ENCODE data around the gene HJURP. TPM values are rescaled to one million over a fixed set of nuclear protein-coding genes. Genes with fewer than 3 reads are reported as not detected.

HJURP gene
- total RNA-seq, 1 donor from 2014 or later, result 0.55 TPM

DNA sequence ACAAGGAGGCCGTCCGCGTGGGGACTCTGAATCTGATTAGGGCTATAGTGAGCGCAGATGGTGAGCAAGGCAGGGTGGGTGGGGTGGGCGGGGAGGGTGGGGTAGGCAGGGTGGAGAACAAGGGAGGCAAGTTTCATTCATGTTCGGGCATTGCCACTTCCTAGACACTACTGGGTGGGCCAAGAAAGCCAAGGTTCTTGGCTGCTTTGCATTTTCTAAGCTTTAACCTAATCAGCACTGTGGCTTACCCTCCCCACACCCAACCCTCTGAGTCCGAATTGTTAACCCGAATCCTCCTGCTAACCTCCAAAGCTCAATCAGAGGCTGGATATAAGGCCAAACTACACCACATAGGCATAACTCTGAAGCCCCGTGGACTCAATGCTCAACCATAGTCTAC lies 58.1 kb downstream of the HJURP start:
- DNase-seq (ENCODE audit: low spot score), result peak; percentile 22

DNA sequence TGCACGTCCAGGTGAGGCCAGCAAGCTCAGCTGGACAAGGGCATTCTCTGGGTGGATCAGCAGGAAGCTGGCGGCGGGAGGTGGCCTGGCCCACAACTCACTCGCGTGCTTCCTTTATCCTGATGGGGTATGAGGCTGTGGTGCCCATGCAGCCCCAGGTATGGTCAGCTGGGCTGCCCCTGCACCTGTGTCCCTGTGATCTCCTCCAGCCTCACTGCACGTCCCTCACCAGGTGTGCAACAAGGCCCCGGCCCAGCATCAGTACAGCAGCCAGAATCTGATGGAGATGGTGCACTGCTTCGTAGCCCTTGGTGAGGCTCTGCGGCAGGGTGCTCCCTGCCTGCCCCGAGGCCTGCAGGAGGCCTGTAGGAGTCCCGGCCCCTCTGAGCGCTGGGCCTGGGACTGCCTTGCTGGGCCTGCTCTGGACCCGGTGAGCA lies 58.6 kb downstream of the HJURP start:
- peak; percentile 84 for DNase-seq (ENCODE audit: low spot score)

GRCh38 chr2:233794128-233794658 lies 60.1 kb downstream of the HJURP start:
- peak; percentile 82 for DNase-seq (ENCODE audit: low spot score)

GRCh38 chr2:233793465-233794127 lies 60.7 kb downstream of the HJURP start:
- peak; percentile 45 for DNase-seq (ENCODE audit: low spot score)

DNA sequence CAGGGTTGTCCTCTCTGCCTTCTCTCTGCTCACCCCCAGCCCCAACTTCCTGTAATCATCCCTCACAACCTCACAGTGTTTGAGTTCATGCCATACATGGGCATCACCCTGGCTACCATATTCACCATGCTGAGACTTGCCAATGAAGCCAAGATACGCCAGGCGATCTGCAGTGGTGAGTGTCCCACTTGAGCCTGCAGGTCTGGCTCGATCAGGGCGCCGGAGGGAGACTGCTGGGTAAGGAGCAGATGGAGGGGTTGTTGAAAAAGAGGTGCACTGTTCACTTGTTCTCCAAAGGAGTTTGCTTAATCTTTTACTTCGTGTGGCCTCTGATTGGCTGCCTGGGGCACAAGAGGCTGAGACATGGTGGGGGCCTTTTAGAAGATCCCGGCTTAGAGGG lies 61.6 kb downstream of the HJURP start:
- peak; percentile 39 for DNase-seq (ENCODE audit: low spot score)

DNA sequence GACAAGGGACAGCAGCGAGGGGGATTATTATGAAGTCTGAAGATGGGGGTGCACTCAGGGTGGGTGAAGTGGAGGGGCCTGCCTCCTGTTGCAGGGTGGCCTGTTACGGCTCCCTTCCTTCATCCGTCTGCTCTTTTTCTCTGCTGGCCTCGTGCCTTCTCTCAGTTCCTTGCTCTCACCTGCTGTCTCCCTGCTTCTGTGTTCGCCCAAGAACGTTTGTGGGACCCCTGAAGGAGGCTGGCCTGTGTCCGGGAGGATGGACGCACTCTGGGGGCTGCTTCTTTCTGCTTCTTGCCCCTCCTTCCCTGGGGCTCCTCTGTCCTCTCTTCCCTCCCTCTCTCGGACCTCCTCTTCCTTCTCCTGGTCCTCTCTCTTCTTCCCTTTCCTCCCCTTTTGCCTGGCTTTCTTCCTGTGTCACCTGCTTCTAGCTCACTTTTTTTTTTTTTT lies 62.4 kb downstream of the HJURP start:
- DNase-seq (ENCODE audit: low spot score), result peak; percentile 51

DNA sequence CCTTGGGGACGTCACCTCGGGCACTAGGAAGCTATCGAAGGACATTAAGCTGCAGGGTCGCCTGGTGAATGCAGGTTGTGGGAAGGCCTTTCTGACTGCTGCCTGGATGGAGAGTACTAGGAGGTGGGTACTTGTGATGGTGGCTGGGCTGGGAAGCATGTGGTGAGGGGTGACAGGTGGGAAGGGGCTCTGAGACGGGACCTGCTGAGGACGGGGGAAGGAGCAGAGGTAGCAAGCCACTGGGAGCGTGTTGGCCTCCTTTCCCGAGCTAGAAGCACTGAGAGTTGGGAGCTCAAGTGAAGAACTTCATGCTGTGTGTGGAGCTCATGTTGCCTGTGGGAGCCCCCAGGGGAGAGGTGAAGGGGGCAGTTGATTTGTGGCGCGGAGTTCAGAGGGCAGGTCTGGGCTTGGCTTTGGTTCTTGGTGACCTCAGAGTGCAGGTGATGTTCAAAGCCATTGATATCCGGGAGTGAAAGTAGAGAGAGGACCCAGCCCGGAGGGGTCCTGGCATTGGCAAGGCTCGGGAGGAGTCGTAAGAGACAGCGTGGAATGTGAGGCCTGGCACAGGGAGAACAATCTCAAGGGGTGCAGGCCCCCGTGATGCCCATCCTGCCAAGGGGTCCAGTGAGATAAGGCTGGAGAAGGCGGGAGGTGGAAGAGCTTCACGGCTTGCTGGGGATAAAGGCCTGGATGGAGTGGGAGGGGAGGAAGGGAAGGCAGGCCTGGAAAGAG lies 63.0 kb downstream of the HJURP start:
- peak; percentile 62 for DNase-seq (ENCODE audit: low spot score)

GRCh38 chr2:233789554-233789953 lies 64.8 kb downstream of the HJURP start:
- DNase-seq (ENCODE audit: low spot score), result peak; percentile 82

Other genes starting within 250 kb of the HJURP start
- gene UGT1A8, start 236.9 kb downstream of the HJURP start, total RNA-seq, result not detected
- not detected for gene UGT1A10, start 218.1 kb downstream of the HJURP start, total RNA-seq
- not detected for gene UGT1A9, start 182.6 kb downstream of the HJURP start, total RNA-seq
- 0.80 TPM for gene UGT1A7, start 172.6 kb downstream of the HJURP start, total RNA-seq
- gene UGT1A6, start 161.6 kb downstream of the HJURP start, total RNA-seq, result not detected
- gene UGT1A5, start 141.6 kb downstream of the HJURP start, total RNA-seq, result not detected
- gene UGT1A4, start 135.8 kb downstream of the HJURP start, total RNA-seq, result not detected
- gene UGT1A3, start 125.5 kb downstream of the HJURP start, total RNA-seq, result not detected
- gene UGT1A1, start 94.3 kb downstream of the HJURP start, total RNA-seq, result 0.32 TPM
- gene MROH2A, start 76.2 kb downstream of the HJURP start, total RNA-seq, result not detected
- not detected for gene TRPM8, start 62.8 kb upstream of the HJURP start, total RNA-seq
- not detected for gene SPP2, start 196.2 kb upstream of the HJURP start, total RNA-seq

Data from mesenteric fat pad (tissue), 1 donor.